HCT116 (cell line): Measurements from ENCODE around the gene GPR171. TPM values are rescaled to one million over a fixed set of nuclear protein-coding genes. Genes with fewer than 3 reads are reported as not detected.

Source experiments
- ATAC-seq: fragments of 200-7000 bp; cut with Tn5 transposase; 2 replicates; pipeline ENCODE4 v1.9.1; 2020; ENCODE audit warnings: mild to moderate bottlenecking, moderate library complexity
- BruUV-seq: library from RNA; stranded (reverse); fragments of 400-500 nt; replicated peaks from 2 replicates; lab custom pipeline; 2021; lab: Mats Ljungman, UMichigan
- CTCF ChIA-PET: fragments of 300-600 bp; sonication (Branson Sonifier 250); formaldehyde crosslinking; loops from one replicate; lab custom pipeline; 2021; ENCODE audit warnings: antibody characterized with exemption; lab: Charles Lee
- POLR2A ChIA-PET: fragments of 300-600, 350-600 bp; sonication (Branson Sonifier 250); formaldehyde crosslinking; loops from one replicate; lab custom pipeline; 2021; ENCODE audit warnings: antibody characterized with exemption; lab: Charles Lee
- RAD21 ChIA-PET, 2 experiments: fragments of 300-600 bp; sonication (Branson Sonifier 250); formaldehyde crosslinking; loops; one replicate each; lab custom pipeline; 2023; ENCODE audit warnings: low total read pairs in 2 of 2; ENCODE audit not compliant: uncharacterized antibody in 2 of 2, unreplicated experiment in 2 of 2, low non-redundant PET in 1 of 2; lab: Charles Lee
- DNase-seq: peaks from one replicate; pipeline ENCODE4 v3.0.0-alpha.2; 2010; ENCODE audit warnings: low read depth, low spot score
- H2AFZ ChIP-seq: fragments of 200-600 bp; shearing (Covaris generic), sonication (generic); 2 replicates; pipeline ENCODE4 v1.6.1; 2017; ENCODE audit warnings: low read depth, mixed run types, mixed read lengths, antibody characterized with exemption, low read length; ENCODE audit not compliant: poor library complexity, severe bottlenecking
- H3K27ac ChIP-seq: 2 replicates; pipeline ENCODE4 v1.5.1; 2012; ENCODE audit warnings: low read depth, low read length
- H3K27me3 ChIP-seq: fragments of 200-600 bp; sonication (generic); 2 replicates; pipeline ENCODE4 v1.6.1; 2016; ENCODE audit warnings: mixed run types, low read length, mixed read lengths; ENCODE audit not compliant: insufficient read depth
- H3K36me3 ChIP-seq, 2 experiments: fragments of 200-500 bp in 1 of 2; fragments of 200-600 bp in 1 of 2; sonication (Bioruptor generic) in 1 of 2; sonication (generic) in 1 of 2; 2 replicates each; pipeline versions ENCODE4 v1.5.1 to v1.6.1; 2014 to 2016; ENCODE audit warnings: low read length in 2 of 2, inconsistent platforms in 1 of 2, mixed read lengths in 1 of 2, mixed run types in 1 of 2; ENCODE audit not compliant: insufficient read depth in 2 of 2, control insufficient read depth in 1 of 2
- H3K4me1 ChIP-seq, 2 experiments: fragments of 200-600 bp in 1 of 2; sonication (generic) in 1 of 2; 2 replicates each; pipeline versions ENCODE4 v1.5.1 to v1.6.1; 2012 to 2017; ENCODE audit warnings: low read length in 2 of 2, inconsistent platforms in 1 of 2, mild to moderate bottlenecking in 1 of 2, mixed read lengths in 1 of 2, mixed run types in 1 of 2, moderate library complexity in 1 of 2; ENCODE audit not compliant: insufficient read depth in 2 of 2, control insufficient read depth in 1 of 2
- H3K4me2 ChIP-seq: fragments of 200-600 bp; sonication (generic); 2 replicates; pipeline ENCODE4 v1.6.1; 2017; ENCODE audit warnings: mixed run types, low read length, mixed read lengths
- H3K4me3 ChIP-seq, 2 experiments: fragments of 200-600 bp in 1 of 2; sonication (generic) in 1 of 2; replicated peaks in 1 of 2; 2 replicates each; pipeline ENCODE4 v1.5.1; 2011 to 2016; ENCODE audit warnings: low read length in 2 of 2, control low read depth in 1 of 2, low read depth in 1 of 2, mild to moderate bottlenecking in 1 of 2, mixed read lengths in 1 of 2, mixed run types in 1 of 2
- H3K79me2 ChIP-seq: fragments of 200-600 bp; sonication (generic); 2 replicates; pipeline ENCODE4 v1.6.1; 2017; ENCODE audit warnings: mild to moderate bottlenecking, mixed run types, low read length, moderate library complexity, mixed read lengths; ENCODE audit not compliant: insufficient read depth
- H3K9ac ChIP-seq: fragments of 200-600 bp; sonication (generic); 2 replicates; pipeline ENCODE4 v1.6.1; 2016; ENCODE audit warnings: low read length, mixed read lengths
- H3K9me2 ChIP-seq: fragments of 200-600 bp; sonication (generic), shearing (Covaris generic); 2 replicates; pipeline ENCODE4 v1.6.1; 2017; ENCODE audit warnings: mixed run types, mild to moderate bottlenecking, moderate library complexity; ENCODE audit not compliant: insufficient read depth
- H3K9me3 ChIP-seq, 2 experiments: fragments of 200-500 bp in 1 of 2; fragments of 200-600 bp in 1 of 2; sonication (Bioruptor generic) in 1 of 2; sonication (generic) in 1 of 2; 2 replicates each; pipeline ENCODE4 v1.6.1; 2014 to 2017; ENCODE audit warnings: low read length in 2 of 2, mixed read lengths in 2 of 2, inconsistent platforms in 1 of 2, low read depth in 1 of 2, mild to moderate bottlenecking in 1 of 2, mixed run types in 1 of 2, moderate library complexity in 1 of 2; ENCODE audit not compliant: control insufficient read depth in 1 of 2, insufficient read depth in 1 of 2
- H4K20me1 ChIP-seq: fragments of 200-600 bp; sonication (generic), shearing (Covaris generic); 2 replicates; pipeline ENCODE4 v1.6.1; 2017; ENCODE audit warnings: mixed run types, mild to moderate bottlenecking, moderate library complexity; ENCODE audit not compliant: insufficient read depth
- ATF3 ChIP-seq: IDR thresholded peaks from 2 replicates; pipeline ENCODE4 v1.6.1; 2012
- CBX3 ChIP-seq: IDR thresholded peaks from 2 replicates; pipeline ENCODE4 v1.6.1; 2012; ENCODE audit warnings: low read depth
- CEBPB ChIP-seq: IDR thresholded peaks from 2 replicates; pipeline ENCODE4 v1.6.1; 2012; ENCODE audit warnings: low read depth
- EGR1 ChIP-seq: IDR thresholded peaks from 2 replicates; pipeline ENCODE4 v1.6.1; 2012; ENCODE audit warnings: low read depth
- ELF1 ChIP-seq: IDR thresholded peaks from 2 replicates; pipeline ENCODE4 v1.6.1; 2012; ENCODE audit warnings: low read depth, borderline replicate concordance
- EZH2phosphoT487 ChIP-seq: fragments of 200-600 bp; IDR thresholded peaks from 2 replicates; pipeline ENCODE4 v1.6.1; 2018; ENCODE audit warnings: antibody characterized with exemption, borderline replicate concordance
- JUND ChIP-seq: IDR thresholded peaks from 2 replicates; pipeline ENCODE4 v1.6.1; 2012
- POLR2A ChIP-seq: IDR thresholded peaks from 2 replicates; pipeline ENCODE4 v1.7.0; 2011; ENCODE audit warnings: borderline replicate concordance; ENCODE audit not compliant: insufficient read depth, insufficient read length; ENCODE audit errors: extremely low read depth
- POLR2AphosphoS5 ChIP-seq: IDR thresholded peaks from 2 replicates; pipeline ENCODE4 v1.6.1; 2011; ENCODE audit warnings: mild to moderate bottlenecking, low read depth, low read length, moderate library complexity
- RAD21 ChIP-seq: IDR thresholded peaks from 2 replicates; pipeline ENCODE4 v1.6.1; 2012; ENCODE audit warnings: low read depth, mild to moderate bottlenecking
- SIN3A ChIP-seq: IDR thresholded peaks from 2 replicates; pipeline ENCODE4 v1.6.1; 2012; ENCODE audit warnings: low read depth
- SRF ChIP-seq: IDR thresholded peaks from 2 replicates; pipeline ENCODE4 v1.6.1; 2012; ENCODE audit warnings: low read depth
- TCF7L2 ChIP-seq: IDR thresholded peaks from 2 replicates; pipeline ENCODE4 v1.7.0; 2011; ENCODE audit warnings: borderline replicate concordance, inconsistent platforms; ENCODE audit not compliant: insufficient read depth, insufficient read length; ENCODE audit errors: extremely low read depth
- YY1 ChIP-seq: IDR thresholded peaks from 2 replicates; pipeline ENCODE4 v1.6.1; 2011; ENCODE audit warnings: low read length, low read depth, moderate library complexity, mild to moderate bottlenecking; ENCODE audit not compliant: insufficient replicate concordance; ENCODE audit errors: extremely low read depth
- ZFX ChIP-seq: fragments of 450-650 bp; IDR thresholded peaks from 2 replicates; pipeline ENCODE4 v1.6.1; 2017
- ZNF274 ChIP-seq: fragments of 200-500 bp; sonication (Bioruptor generic); IDR thresholded peaks from 2 replicates; pipeline ENCODE4 v1.6.1; 2014; ENCODE audit warnings: mild to moderate bottlenecking, low read depth, low read length, inconsistent platforms
- intact Hi-C: fragments of 100-400 bp; cut with micrococcal nuclease; formaldehyde crosslinking; loops from 2 replicates; pipeline ENCODE4 v1.10.0; 2022
- total RNA-seq: library from RNA; stranded (reverse); gene quantifications from one replicate; pipeline ENCODE4 v1.2.1, GENCODE V29; 2021; ENCODE audit not compliant: unreplicated experiment
- TF ChIP-seq, protein P1 (sequence below), 3 experiments: fragments of 200-600 bp in 1 of 3; sonication (generic) in 1 of 3; IDR thresholded peaks in 2 of 3; conservative IDR thresholded peaks in 1 of 3; 2 replicates each; pipeline ENCODE4 v1.5.1; 2012 to 2017; ENCODE audit warnings: low read depth in 2 of 3, low read length in 2 of 3, antibody characterized with exemption in 1 of 3, borderline replicate concordance in 1 of 3, control low read depth in 1 of 3, mild to moderate bottlenecking in 1 of 3, mixed read lengths in 1 of 3, mixed run types in 1 of 3, moderate library complexity in 1 of 3; ENCODE audit not compliant: insufficient read depth in 1 of 3
- TF ChIP-seq, protein P2 (sequence below): IDR thresholded peaks from 2 replicates; pipeline ENCODE4 v1.6.1; 2011; ENCODE audit warnings: mild to moderate bottlenecking, low read length, moderate library complexity; ENCODE audit not compliant: insufficient replicate concordance; ENCODE audit errors: extremely low read depth
- TF ChIP-seq, protein P3 (sequence below): IDR thresholded peaks from 2 replicates; pipeline ENCODE4 v1.6.1; 2012; ENCODE audit warnings: low read depth

The GPR171 gene
- total RNA-seq, 1 experiment from 2014 or later, result not detected

- H3K79me2 ChIP-seq, result no peaks in the 10 kb centered on the region
- no peaks in the 10 kb centered on the region for H3K27me3 ChIP-seq
- no peak overlapping the region for H3K4me2 ChIP-seq
- no peaks in the 10 kb centered on the region for H3K36me3 ChIP-seq
- ATAC-seq (no peak), DNase-seq (no peak)
- TF ChIP-seq CBX3, result no peak
- TF ChIP-seq ATF3, result no peak
- no peak for TF ChIP-seq POLR2AphosphoS5
- TF ChIP-seq, protein P1, sequence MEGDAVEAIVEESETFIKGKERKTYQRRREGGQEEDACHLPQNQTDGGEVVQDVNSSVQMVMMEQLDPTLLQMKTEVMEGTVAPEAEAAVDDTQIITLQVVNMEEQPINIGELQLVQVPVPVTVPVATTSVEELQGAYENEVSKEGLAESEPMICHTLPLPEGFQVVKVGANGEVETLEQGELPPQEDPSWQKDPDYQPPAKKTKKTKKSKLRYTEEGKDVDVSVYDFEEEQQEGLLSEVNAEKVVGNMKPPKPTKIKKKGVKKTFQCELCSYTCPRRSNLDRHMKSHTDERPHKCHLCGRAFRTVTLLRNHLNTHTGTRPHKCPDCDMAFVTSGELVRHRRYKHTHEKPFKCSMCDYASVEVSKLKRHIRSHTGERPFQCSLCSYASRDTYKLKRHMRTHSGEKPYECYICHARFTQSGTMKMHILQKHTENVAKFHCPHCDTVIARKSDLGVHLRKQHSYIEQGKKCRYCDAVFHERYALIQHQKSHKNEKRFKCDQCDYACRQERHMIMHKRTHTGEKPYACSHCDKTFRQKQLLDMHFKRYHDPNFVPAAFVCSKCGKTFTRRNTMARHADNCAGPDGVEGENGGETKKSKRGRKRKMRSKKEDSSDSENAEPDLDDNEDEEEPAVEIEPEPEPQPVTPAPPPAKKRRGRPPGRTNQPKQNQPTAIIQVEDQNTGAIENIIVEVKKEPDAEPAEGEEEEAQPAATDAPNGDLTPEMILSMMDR (IDR thresholded peaks at IDR 0.05 in 2 of 3, conservative IDR thresholded peaks at IDR 0.05 in 1 of 3; ENCODE audit: borderline replicate concordance in 1 of 3, insufficient read depth in 1 of 3, low read depth in 2 of 3, low read length in 2 of 3), result no peak
- TF ChIP-seq, protein P2, sequence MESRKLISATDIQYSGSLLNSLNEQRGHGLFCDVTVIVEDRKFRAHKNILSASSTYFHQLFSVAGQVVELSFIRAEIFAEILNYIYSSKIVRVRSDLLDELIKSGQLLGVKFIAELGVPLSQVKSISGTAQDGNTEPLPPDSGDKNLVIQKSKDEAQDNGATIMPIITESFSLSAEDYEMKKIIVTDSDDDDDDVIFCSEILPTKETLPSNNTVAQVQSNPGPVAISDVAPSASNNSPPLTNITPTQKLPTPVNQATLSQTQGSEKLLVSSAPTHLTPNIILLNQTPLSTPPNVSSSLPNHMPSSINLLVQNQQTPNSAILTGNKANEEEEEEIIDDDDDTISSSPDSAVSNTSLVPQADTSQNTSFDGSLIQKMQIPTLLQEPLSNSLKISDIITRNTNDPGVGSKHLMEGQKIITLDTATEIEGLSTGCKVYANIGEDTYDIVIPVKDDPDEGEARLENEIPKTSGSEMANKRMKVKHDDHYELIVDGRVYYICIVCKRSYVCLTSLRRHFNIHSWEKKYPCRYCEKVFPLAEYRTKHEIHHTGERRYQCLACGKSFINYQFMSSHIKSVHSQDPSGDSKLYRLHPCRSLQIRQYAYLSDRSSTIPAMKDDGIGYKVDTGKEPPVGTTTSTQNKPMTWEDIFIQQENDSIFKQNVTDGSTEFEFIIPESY, result no peak
- TF ChIP-seq SIN3A, result no peak
- no peak for TF ChIP-seq SRF
- no peak for TF ChIP-seq ELF1
- no peak for TF ChIP-seq EGR1
- TF ChIP-seq POLR2A, result no peak
- TF ChIP-seq ZFX, result no peak
- TF ChIP-seq RAD21, result no peak
- TF ChIP-seq TCF7L2, result no peak
- TF ChIP-seq JUND, result no peak
- no peak for TF ChIP-seq ZNF274
- TF ChIP-seq CEBPB, result no peak
- TF ChIP-seq, protein P3, sequence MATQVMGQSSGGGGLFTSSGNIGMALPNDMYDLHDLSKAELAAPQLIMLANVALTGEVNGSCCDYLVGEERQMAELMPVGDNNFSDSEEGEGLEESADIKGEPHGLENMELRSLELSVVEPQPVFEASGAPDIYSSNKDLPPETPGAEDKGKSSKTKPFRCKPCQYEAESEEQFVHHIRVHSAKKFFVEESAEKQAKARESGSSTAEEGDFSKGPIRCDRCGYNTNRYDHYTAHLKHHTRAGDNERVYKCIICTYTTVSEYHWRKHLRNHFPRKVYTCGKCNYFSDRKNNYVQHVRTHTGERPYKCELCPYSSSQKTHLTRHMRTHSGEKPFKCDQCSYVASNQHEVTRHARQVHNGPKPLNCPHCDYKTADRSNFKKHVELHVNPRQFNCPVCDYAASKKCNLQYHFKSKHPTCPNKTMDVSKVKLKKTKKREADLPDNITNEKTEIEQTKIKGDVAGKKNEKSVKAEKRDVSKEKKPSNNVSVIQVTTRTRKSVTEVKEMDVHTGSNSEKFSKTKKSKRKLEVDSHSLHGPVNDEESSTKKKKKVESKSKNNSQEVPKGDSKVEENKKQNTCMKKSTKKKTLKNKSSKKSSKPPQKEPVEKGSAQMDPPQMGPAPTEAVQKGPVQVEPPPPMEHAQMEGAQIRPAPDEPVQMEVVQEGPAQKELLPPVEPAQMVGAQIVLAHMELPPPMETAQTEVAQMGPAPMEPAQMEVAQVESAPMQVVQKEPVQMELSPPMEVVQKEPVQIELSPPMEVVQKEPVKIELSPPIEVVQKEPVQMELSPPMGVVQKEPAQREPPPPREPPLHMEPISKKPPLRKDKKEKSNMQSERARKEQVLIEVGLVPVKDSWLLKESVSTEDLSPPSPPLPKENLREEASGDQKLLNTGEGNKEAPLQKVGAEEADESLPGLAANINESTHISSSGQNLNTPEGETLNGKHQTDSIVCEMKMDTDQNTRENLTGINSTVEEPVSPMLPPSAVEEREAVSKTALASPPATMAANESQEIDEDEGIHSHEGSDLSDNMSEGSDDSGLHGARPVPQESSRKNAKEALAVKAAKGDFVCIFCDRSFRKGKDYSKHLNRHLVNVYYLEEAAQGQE, result no peak
- no peak for TF ChIP-seq YY1
- TF ChIP-seq EZH2phosphoT487, result no peak
- H3K9ac ChIP-seq, result no peak overlapping the region
- no peaks in the 10 kb centered on the region for H3K9me3 ChIP-seq
- H3K27ac ChIP-seq, result no peak overlapping the region
- H2AFZ ChIP-seq, result no peak overlapping the region
- ChIA-PET RAD21 (no interaction called here), CTCF (interaction anchor here (1.0 to 1.2 kb wide), 3 partner anchors 10 to 612 kb away, joined by 3 to 4 read pairs (median 3); no protein-coding TSS in a partner anchor), POLR2A (no interaction called here)
- BruUV-seq, result no TSS peak
- H3K4me3 ChIP-seq, result no peak overlapping the region
- no peaks in the 10 kb centered on the region for H4K20me1 ChIP-seq
- intact Hi-C loops, result loop anchor here (5.0 kb wide), 1 partner anchor 692 kb away; no protein-coding TSS in a partner anchor
- no peaks in the 10 kb centered on the region for H3K9me2 ChIP-seq
- peaks cover 0 to 16% of the 10 kb centered on the region in 2 experiments; a peak in 2 of 4 replicates for H3K4me1 ChIP-seq
These were observed 22.3 kb upstream of the GPR171 start for GRCh38 chr3:151225040-151225975.
